Peyer's patch (tissue), 4 donors: ENCODE measurements around the gene APPBP2.

ENCODE experiments used
- POLR2A ChIP-seq, 2 donors: fragments of 450-650 bp; IDR thresholded peaks; one replicate each; pipeline ENCODE4 v1.5.1; 2017; ENCODE audit warnings: antibody characterized with exemption in 2 of 2, mild to moderate bottlenecking in 2 of 2, moderate library complexity in 2 of 2
- TF ChIP-seq, protein P1 (sequence below), 6 experiments: fragments of 450-650 bp in 4 of 6; fragments of 200-600 bp in 2 of 6; sonication (generic) in 1 of 6; IDR thresholded peaks; one replicate each; pipeline ENCODE4 v1.5.1; 2017 to 2019; ENCODE audit warnings: antibody characterized with exemption in 6 of 6, mild to moderate bottlenecking in 3 of 6, moderate library complexity in 1 of 6

DNA sequence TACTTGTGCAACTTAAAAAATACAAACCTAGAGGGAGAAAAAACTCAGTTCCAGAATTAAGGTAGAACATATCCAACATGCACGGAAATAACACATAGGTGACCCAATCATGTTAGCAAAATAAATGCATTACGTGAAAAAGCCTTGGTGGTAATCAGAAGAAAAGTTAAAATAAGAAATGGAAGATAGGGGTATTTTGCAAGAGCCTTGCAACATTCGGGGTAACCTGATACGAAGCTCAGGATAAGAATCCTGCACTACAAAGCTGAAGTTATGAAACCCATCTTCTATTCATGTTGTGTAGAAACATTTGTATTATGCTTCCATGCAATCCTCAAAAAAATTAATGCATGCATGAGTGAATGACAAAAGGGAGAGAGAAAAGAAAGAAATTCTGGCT lies 70.7 kb downstream of the APPBP2 start:
- TF ChIP-seq, protein P1, sequence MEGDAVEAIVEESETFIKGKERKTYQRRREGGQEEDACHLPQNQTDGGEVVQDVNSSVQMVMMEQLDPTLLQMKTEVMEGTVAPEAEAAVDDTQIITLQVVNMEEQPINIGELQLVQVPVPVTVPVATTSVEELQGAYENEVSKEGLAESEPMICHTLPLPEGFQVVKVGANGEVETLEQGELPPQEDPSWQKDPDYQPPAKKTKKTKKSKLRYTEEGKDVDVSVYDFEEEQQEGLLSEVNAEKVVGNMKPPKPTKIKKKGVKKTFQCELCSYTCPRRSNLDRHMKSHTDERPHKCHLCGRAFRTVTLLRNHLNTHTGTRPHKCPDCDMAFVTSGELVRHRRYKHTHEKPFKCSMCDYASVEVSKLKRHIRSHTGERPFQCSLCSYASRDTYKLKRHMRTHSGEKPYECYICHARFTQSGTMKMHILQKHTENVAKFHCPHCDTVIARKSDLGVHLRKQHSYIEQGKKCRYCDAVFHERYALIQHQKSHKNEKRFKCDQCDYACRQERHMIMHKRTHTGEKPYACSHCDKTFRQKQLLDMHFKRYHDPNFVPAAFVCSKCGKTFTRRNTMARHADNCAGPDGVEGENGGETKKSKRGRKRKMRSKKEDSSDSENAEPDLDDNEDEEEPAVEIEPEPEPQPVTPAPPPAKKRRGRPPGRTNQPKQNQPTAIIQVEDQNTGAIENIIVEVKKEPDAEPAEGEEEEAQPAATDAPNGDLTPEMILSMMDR (IDR thresholded peaks at IDR 0.05): no peak
- no peak for TF ChIP-seq POLR2A (IDR thresholded peaks at IDR 0.05)
